Endothelial cell of umbilical vein (primary cell): ENCODE results near the gene NAT16. TPM values are rescaled to one million over a fixed set of nuclear protein-coding genes. Genes with fewer than 3 reads are reported as not detected.

Source experiments
- BruUV-seq: library from RNA; stranded (reverse); fragments of 400-500 nt; replicated peaks from 2 replicates; lab custom pipeline; 2021; lab: Mats Ljungman, UMichigan
- CTCF ChIA-PET: fragments of 300-600, 350-600 bp; sonication (Branson Sonifier 250); formaldehyde crosslinking; loops from one replicate; lab custom pipeline; 2021; ENCODE audit warnings: antibody characterized with exemption, inconsistent platforms; lab: Charles Lee
- POLR2A ChIA-PET: fragments of 300-600, 350-600 bp; sonication (Branson Sonifier 250); formaldehyde crosslinking; loops from one replicate; lab custom pipeline; 2021; ENCODE audit warnings: antibody characterized with exemption, inconsistent platforms; lab: Charles Lee
- DNase-seq: peaks from one replicate; pipeline ENCODE4 v3.0.0-alpha.2; 2011; ENCODE audit warnings: low read depth, low spot score
- FAIRE-seq: peaks from 2 replicates; lab custom pipeline; 2011; peaks lifted over from hg19 to GRCh38; lab: Jason Lieb, UNC
- H2AFZ ChIP-seq: 2 replicates; pipeline ENCODE4 v1.6.0; 2012; ENCODE audit warnings: low read depth, low read length, control low read depth, inconsistent platforms
- H3K27ac ChIP-seq: 2 replicates; pipeline ENCODE4 v1.5.1; 2011; ENCODE audit warnings: low read depth, mild to moderate bottlenecking, control low read depth, low read length, moderate library complexity; ENCODE audit not compliant: insufficient read depth
- H3K27me3 ChIP-seq, 2 experiments: 2 replicates each; pipeline versions ENCODE4 v1.6.0 to v1.6.1; 2011; ENCODE audit warnings: low read length in 2 of 2, mixed read lengths in 1 of 2; ENCODE audit not compliant: control insufficient read depth in 2 of 2, insufficient read depth in 2 of 2
- H3K36me3 ChIP-seq, 2 experiments: 2 replicates in 1 of 2; 3 replicates in 1 of 2; pipeline ENCODE4 v1.5.1; 2011; ENCODE audit warnings: low read length in 2 of 2, mild to moderate bottlenecking in 1 of 2, moderate library complexity in 1 of 2; ENCODE audit not compliant: control insufficient read depth in 2 of 2, insufficient read depth in 2 of 2; ENCODE audit errors: extremely low read depth in 1 of 2
- H3K4me1 ChIP-seq: 3 replicates; pipeline ENCODE4 v1.5.1; 2011; ENCODE audit warnings: mild to moderate bottlenecking, low read length; ENCODE audit not compliant: control insufficient read depth, insufficient read depth; ENCODE audit errors: extremely low read depth
- H3K4me2 ChIP-seq: 2 replicates; pipeline ENCODE4 v1.6.1; 2011; ENCODE audit warnings: low read length, control low read depth, mixed read lengths; ENCODE audit not compliant: insufficient read depth
- H3K4me3 ChIP-seq, 3 experiments: fragments of 200-600 bp in 1 of 3; sonication (generic), shearing (Covaris generic) in 1 of 3; replicated peaks in 1 of 3; 2 replicates each; pipeline ENCODE4 v1.5.1; 2011 to 2016; ENCODE audit warnings: control low read depth in 3 of 3, low read length in 3 of 3, mild to moderate bottlenecking in 2 of 3, inconsistent platforms in 1 of 3, low read depth in 1 of 3, moderate library complexity in 1 of 3; ENCODE audit not compliant: insufficient read depth in 1 of 3
- H3K79me2 ChIP-seq: 2 replicates; pipeline ENCODE4 v1.6.0; 2012; ENCODE audit warnings: low read length, inconsistent platforms; ENCODE audit not compliant: control insufficient read depth, insufficient read depth
- H3K9ac ChIP-seq: replicated peaks from 2 replicates; pipeline ENCODE3; 2011; ENCODE audit warnings: low read length, control low read depth; ENCODE audit not compliant: insufficient read depth; ENCODE audit errors: extremely low read depth
- H3K9me1 ChIP-seq: replicated peaks from 3 replicates; pipeline ENCODE4 v1.6.0; 2011; ENCODE audit warnings: mild to moderate bottlenecking, low read length; ENCODE audit not compliant: control insufficient read depth, insufficient read depth; ENCODE audit errors: extremely low read depth
- H3K9me3 ChIP-seq: replicated peaks from 2 replicates; pipeline ENCODE4 v1.5.1; 2012; ENCODE audit warnings: low read length, inconsistent platforms; ENCODE audit not compliant: control insufficient read depth, insufficient read depth
- H4K20me1 ChIP-seq: replicated peaks from 2 replicates; pipeline ENCODE3; 2011; ENCODE audit warnings: mild to moderate bottlenecking, low read length; ENCODE audit not compliant: control insufficient read depth, insufficient read depth; ENCODE audit errors: extremely low read depth
- CTCF ChIP-seq, 2 donors: IDR thresholded peaks; 1 replicate in 1 of 2; 2 replicates in 1 of 2; pipeline ENCODE4 v1.5.1; 2011; ENCODE audit warnings: low read length in 2 of 2, mild to moderate bottlenecking in 2 of 2, moderate library complexity in 2 of 2, control low read depth in 1 of 2, inconsistent platforms in 1 of 2, low read depth in 1 of 2; ENCODE audit not compliant: insufficient read depth in 1 of 2; ENCODE audit errors: extremely low read depth in 1 of 2
- EZH2 ChIP-seq: IDR thresholded peaks from 2 replicates; pipeline ENCODE4 v1.6.1; 2012; ENCODE audit warnings: borderline replicate concordance, low read depth, mild to moderate bottlenecking, moderate library complexity, low read length, inconsistent platforms; ENCODE audit not compliant: severe bottlenecking
- FOS ChIP-seq: IDR thresholded peaks from 2 replicates; pipeline ENCODE4 v1.6.1; 2011; ENCODE audit warnings: mild to moderate bottlenecking, low read length, moderate library complexity, borderline replicate concordance; ENCODE audit not compliant: insufficient read depth
- GATA2 ChIP-seq: IDR thresholded peaks from 2 replicates; pipeline ENCODE4 v1.7.0; 2011; ENCODE audit warnings: low read depth, mild to moderate bottlenecking, moderate library complexity, mixed read lengths, low read length; ENCODE audit not compliant: insufficient read length, insufficient read depth
- JUN ChIP-seq: IDR thresholded peaks from 2 replicates; pipeline ENCODE4 v1.6.1; 2011; ENCODE audit warnings: borderline replicate concordance, low read depth; ENCODE audit not compliant: insufficient read length, insufficient read depth
- MAX ChIP-seq: IDR thresholded peaks from 2 replicates; pipeline ENCODE4 v1.6.1; 2011; ENCODE audit not compliant: insufficient read depth, insufficient read length
- MYC ChIP-seq: IDR thresholded peaks from one replicate; pipeline ENCODE4 v1.6.1; 2011; ENCODE audit warnings: mild to moderate bottlenecking, low read depth, low read length
- POLR2A ChIP-seq: IDR thresholded peaks from 2 replicates; pipeline ENCODE4 v1.6.1; 2012; ENCODE audit warnings: low read depth, mild to moderate bottlenecking, control low read depth, low read length
- POLR2AphosphoS5 ChIP-seq: IDR thresholded peaks from 2 replicates; pipeline ENCODE4 v1.6.1; 2012; ENCODE audit warnings: low read depth, mild to moderate bottlenecking, control low read depth, low read length, moderate library complexity; ENCODE audit not compliant: insufficient read depth
- dilution Hi-C: fragments of 300-500 bp; cut with MboI; formaldehyde crosslinking; loops from one replicate; pipeline ENCODE4 v1.15.0; 2019; ENCODE audit warnings: low sequenced_read_pairs; ENCODE audit not compliant: extremely low pct_ligation_motif_present
- intact Hi-C: fragments of 100-400 bp; cut with micrococcal nuclease; formaldehyde crosslinking; loops from one replicate; pipeline ENCODE4 v1.10.0; 2022
- polyA plus RNA-seq, 4 experiments: library from polyadenylated mRNA; depleted of rRNA in 3 of 4; stranded (reverse) in 3 of 4; unstranded in 1 of 4; fragments of >200 nt; gene quantifications; 2 replicates each; pipeline versions ENCODE4 v1.2.1 to v1.2.3, GENCODE V29; 2011 to 2012; ENCODE audit warnings: missing spikeins in 1 of 4
- total RNA-seq: library from RNA; stranded (reverse); gene quantifications from 2 replicates; pipeline ENCODE4 v1.2.3, GENCODE V29; 2021

Gene NAT16
- total and polyA plus RNA-seq, 2 donors (not counting 3 experiments of a cell fraction or from before 2014, with no cell fraction given), result not detected

- BruUV-seq, result no TSS peak
- CTCF ChIA-PET, result interaction anchor here (0.6 to 3.9 kb wide), 3 partner anchors 29 to 191 kb away, joined by 3 to 41 read pairs (median 38); no protein-coding TSS in a partner anchor
- no peak overlapping the region for H2AFZ ChIP-seq
- H3K27me3 ChIP-seq, result no peaks in the 10 kb centered on the region
- intact Hi-C loops, result loop anchor here (10.0 kb wide), 1 partner anchor 1023 kb away; the partner anchor contains the start of genes AP4M1 and MCM7
- H3K36me3 ChIP-seq, result peaks cover 25 to 33% of the 10 kb centered on the region in 2 experiments
- H3K79me2 ChIP-seq, result peaks cover 53% of the 10 kb centered on the region
- no peaks in the 10 kb centered on the region for H3K9me3 ChIP-seq
- H3K4me2 ChIP-seq, result peak overlapping the region; percentile 84
- H3K4me3 ChIP-seq, result peak overlapping the region; percentile 87 to 98 (median 88)
- peaks cover 50% of the 10 kb centered on the region for H3K4me1 ChIP-seq
- TF ChIP-seq FOS (no peak), JUN (no peak), GATA2 (no peak), POLR2A (peak; percentile 100), EZH2 (no peak), CTCF (IDR thresholded peaks at IDR 0.05; ENCODE audit: extremely low read depth in 1 of 2, insufficient read depth in 1 of 2, low read depth in 1 of 2, low read length in 2 of 2) (no peak), MYC (no peak), MAX (no peak), POLR2AphosphoS5 (peak; percentile 97)
- no peaks in the 10 kb centered on the region for H3K9me1 ChIP-seq
- DNase-seq (peak; percentile 36), FAIRE-seq (no peak)
- H3K9ac ChIP-seq, result peak overlapping the region; percentile 100
- POLR2A ChIA-PET, result interaction anchor here (1.3 to 6.3 kb wide), 9 partner anchors 9 to 43 kb away, joined by 4 to 132 read pairs (median 27); partner anchors contain the start of gene TRIM56
- H4K20me1 ChIP-seq, result no peaks in the 10 kb centered on the region
- dilution Hi-C loops, result no loop called here
- H3K27ac ChIP-seq, result peak overlapping the region; percentile 83
Measured at GRCh38 chr7:101128040-101128834, 51.9 kb downstream of the NAT16 start.
